Hematopoietic multipotent progenitor cell treated with erythropoietin and hydrocortisone succinate and interleukin-3 and kit ligand, for 17 days (in vitro differentiated cells): ENCODE results near the gene ALPP.
"Not testable (repeated sequence)": the region's sequence is repeated elsewhere in the genome, so short reads cannot be mapped to it uniquely, and the experiment has no call there.

Experiments used
- DNase-seq: peaks from one replicate; pipeline ENCODE4 v3.0.0-alpha.2; 2015; ENCODE audit warnings: low spot score

The ALPP gene

GRCh38 chr2:232378735-232379151 lies at the start of gene ALPP:
ALPP (plus strand) TSS chr2:232378751; CDS start chr2:232378803, 52 bp downstream.
- not testable (repeated sequence) for DNase-seq

- DNase-seq, result no peak
These were observed 48.9 kb upstream of the ALPP start for GRCh38 chr2:232329716-232330067.

- no peak for DNase-seq
These were observed 48.2 kb upstream of the ALPP start for GRCh38 chr2:232330068-232330999.

GRCh38 chr2:232331061-232331460 lies 47.5 kb upstream of the ALPP start:
- not testable (repeated sequence) for DNase-seq

GRCh38 chr2:232331641-232332040 lies 46.9 kb upstream of the ALPP start:
- not testable (repeated sequence) for DNase-seq

- not testable (repeated sequence) for DNase-seq
These were observed 46.2 kb upstream of the ALPP start for GRCh38 chr2:232332244-232332939.

GRCh38 chr2:232332940-232333259 lies 45.7 kb upstream of the ALPP start:
- DNase-seq, result no peak

DNA sequence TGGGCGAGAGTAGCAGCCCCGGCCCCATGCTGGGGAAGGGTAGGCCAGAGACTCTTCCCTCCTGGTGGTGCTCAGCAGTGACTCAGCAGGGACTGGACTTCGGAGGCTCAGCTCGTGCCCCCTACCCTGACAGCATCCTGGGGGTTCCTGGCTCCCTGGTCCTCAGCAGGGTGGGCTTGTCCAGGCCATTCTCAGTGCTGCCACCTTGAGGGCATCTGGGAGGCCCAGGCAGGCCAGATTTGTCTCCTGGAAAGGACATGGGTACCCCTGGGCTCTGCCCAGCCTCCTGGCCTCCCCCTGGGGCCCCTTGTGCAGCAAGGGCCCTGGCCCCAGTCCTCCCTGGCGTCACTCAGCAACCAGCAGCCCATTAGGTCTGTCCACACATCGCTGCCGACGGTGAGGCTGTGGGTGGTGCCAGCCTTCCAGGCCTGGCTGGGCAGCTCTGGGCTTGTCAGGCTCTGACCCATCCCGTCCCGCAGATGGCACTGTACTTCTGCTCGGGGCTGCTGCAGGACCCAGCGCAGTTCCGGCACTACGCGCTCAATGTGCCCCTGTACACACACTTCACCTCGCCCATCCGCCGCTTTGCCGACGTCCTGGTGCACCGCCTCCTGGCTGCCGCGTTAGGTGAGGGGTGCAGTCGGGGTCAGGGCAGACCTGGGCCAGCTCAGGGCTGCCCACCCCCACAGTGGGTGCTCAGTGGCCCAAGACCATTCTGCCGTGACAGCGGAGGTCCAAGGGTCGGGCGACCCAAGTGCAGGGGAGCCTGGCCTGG lies 45.0 kb upstream of the ALPP start:
- DNase-seq, result no peak

- DNase-seq, result not testable (repeated sequence)
These were observed 44.2 kb upstream of the ALPP start for GRCh38 chr2:232334136-232334884.

GRCh38 chr2:232334885-232335205 lies 43.7 kb upstream of the ALPP start:
- DNase-seq, result not testable (repeated sequence)

DNA sequence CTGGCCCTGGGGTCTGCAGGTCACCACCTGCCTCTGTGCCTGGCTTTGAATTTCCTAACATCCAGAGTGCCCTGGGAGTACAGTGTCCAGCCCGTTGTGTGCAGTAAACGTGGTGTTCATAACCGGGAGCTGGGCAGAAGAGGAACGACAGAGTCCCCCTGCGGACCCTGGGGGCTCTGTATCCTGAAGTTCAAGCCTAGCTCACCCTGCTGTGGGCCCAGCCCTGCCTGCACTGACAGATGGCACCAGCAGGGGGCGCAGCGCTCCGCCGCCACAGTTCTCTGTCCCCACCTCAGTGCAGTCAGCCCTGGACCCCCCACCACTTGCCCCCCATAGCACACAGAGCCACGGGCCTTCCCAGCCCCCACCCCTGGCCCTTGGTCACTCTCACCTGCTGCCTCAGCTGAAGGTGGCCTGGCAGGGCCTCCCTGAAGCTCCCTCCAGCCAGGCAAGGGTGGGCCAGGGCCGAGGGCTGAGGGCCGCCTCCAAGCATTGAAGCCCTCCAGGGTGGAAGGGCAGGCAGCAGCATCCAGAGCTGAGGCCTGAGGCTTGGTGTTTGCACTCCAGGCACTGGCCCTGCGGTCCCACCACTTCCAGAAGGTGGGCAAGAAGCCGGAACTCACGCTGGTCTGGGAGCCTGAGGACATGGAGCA lies 43.2 kb upstream of the ALPP start:
- DNase-seq, result not testable (repeated sequence)

- no peak for DNase-seq
These were observed 42.7 kb upstream of the ALPP start for GRCh38 chr2:232335859-232336215.

- DNase-seq, result no peak
These were observed 42.3 kb upstream of the ALPP start for GRCh38 chr2:232336241-232336736.

DNA sequence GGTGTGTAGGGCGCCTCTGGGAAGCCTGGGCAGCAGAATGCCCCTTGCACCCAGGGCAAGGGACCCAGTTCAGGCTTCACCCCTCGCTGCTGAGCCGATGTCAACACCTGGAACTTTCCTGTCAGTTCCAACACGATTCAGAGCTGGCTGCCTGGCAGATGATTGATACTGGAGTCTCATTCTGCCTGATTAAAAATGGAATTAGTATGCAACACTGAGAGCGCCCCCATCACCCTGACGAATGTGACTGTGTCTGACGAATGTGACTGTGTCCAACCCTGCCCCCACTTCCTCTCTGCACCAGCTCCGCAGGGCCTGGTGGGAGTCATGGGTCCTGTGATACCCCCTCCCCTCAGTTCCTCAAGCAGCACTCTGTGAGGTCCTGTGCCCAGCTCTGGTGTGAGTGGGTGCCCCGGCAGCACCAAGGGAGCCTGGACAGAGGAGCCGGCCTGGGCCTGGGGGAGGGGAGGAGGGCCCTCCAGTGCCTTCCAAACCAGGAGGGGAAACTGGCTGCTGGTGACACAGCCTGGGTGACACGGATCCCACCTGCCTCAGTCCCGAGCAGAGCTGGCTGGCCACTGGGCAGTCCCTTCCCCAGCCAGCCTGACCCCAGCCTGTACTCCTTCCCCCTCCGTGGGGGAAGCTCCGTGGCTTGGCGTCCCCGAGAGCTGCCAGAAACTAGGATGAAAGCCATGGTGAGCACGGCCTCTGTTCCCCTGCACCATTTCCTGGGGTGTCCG lies 41.4 kb upstream of the ALPP start:
- no peak for DNase-seq

- not testable (repeated sequence) for DNase-seq
These were observed 40.3 kb upstream of the ALPP start for GRCh38 chr2:232338094-232338758.

- no peak for DNase-seq
These were observed 39.8 kb upstream of the ALPP start for GRCh38 chr2:232338759-232339106.

- no peak for DNase-seq
These were observed 39.1 kb upstream of the ALPP start for GRCh38 chr2:232339121-232340081.

DNA sequence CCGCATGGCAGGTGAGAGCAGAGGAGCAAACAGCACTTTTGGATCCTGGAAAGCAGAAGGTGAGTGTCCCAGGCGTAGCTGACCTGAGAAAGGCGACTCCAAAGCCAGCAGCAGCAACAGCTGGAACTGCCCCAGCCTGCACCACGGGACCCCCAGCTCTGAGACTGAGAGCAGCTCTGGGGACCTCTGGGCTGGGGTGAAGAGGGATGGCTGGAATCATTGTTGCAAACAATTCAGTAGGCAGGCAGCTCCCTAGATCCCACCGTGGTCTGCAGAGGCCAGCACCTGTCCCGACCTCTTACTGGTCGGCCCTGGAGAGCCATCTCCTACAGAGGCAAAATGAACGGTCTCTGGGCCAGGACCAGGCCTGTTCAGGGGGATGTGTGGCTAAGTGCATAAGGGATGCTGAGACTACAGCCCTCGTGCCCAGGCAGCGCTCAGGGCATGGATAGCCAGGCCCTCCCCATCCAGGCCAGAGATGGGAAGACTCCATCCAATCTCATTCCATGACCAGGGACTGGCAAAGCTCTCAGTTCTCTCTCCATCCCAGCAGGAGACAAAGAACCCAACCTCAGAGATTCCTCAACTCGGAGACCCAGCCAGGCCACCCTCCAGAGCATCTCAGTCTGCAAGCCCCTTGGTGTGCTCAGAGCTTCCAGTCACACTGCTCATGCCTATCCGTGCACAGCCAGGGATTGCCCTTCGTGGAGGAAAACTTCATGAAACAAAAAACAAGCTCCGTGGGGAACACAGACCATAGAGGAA lies 38.2 kb upstream of the ALPP start:
- no peak for DNase-seq
